Cardiac fibroblast (primary cell): Measurements from ENCODE around the gene SUCLG2.

Experiments used
- DNase-seq, 2 donors: peaks; one replicate each; pipeline versions ENCODE4 v3.0.0 to v3.0.0-alpha.2; 2010; ENCODE audit warnings: low read depth in 2 of 2
- H3K4me3 ChIP-seq, 2 donors: replicated peaks in 1 of 2; 1 replicate in 1 of 2; 2 replicates in 1 of 2; pipeline ENCODE4 v1.5.1; 2011; ENCODE audit warnings: low read depth in 2 of 2, low read length in 2 of 2, mild to moderate bottlenecking in 2 of 2, moderate library complexity in 1 of 2
- CTCF ChIP-seq: IDR thresholded peaks from one replicate; pipeline ENCODE4 v1.5.1; 2011; ENCODE audit warnings: low read depth, mild to moderate bottlenecking, low read length, inconsistent platforms

Gene SUCLG2

GRCh38 chr3:67421912-67422311 is 232.5 kb downstream of the SUCLG2 start:
- H3K4me3 ChIP-seq = no peak overlapping the region
- no peak for DNase-seq
- no peak for TF ChIP-seq CTCF

GRCh38 chr3:67419779-67420178 is 234.6 kb downstream of the SUCLG2 start:
- no peak overlapping the region for H3K4me3 ChIP-seq
- TF ChIP-seq CTCF = no peak
- DNase-seq = no peak

- no peak for TF ChIP-seq CTCF
- H3K4me3 ChIP-seq = no peak overlapping the region
- DNase-seq = no peak
Measured at GRCh38 chr3:67419218-67419529, 235.2 kb downstream of the SUCLG2 start.

GRCh38 chr3:67418426-67419217 is 235.8 kb downstream of the SUCLG2 start:
- H3K4me3 ChIP-seq = no peak overlapping the region
- TF ChIP-seq CTCF = no peak
- DNase-seq = peak; percentile 33 to 68

GRCh38 chr3:67416703-67417102 is 237.7 kb downstream of the SUCLG2 start:
- peak in 1 of 2 donors; percentile 12 for DNase-seq
- TF ChIP-seq CTCF = peak; percentile 17
- H3K4me3 ChIP-seq = no peak overlapping the region

- no peak for TF ChIP-seq CTCF
- DNase-seq = peak; percentile 10 to 24
- no peak overlapping the region for H3K4me3 ChIP-seq
Measured at GRCh38 chr3:67415511-67415910, 238.9 kb downstream of the SUCLG2 start.

- no peak overlapping the region for H3K4me3 ChIP-seq
- no peak for TF ChIP-seq CTCF
- peak in 1 of 2 donors; percentile 24 for DNase-seq
Measured at GRCh38 chr3:67414740-67415139, 239.7 kb downstream of the SUCLG2 start.
